H1 (cell line): Measurements from ENCODE around the gene STAM. TPM values are rescaled to one million over a fixed set of nuclear protein-coding genes. Genes with fewer than 3 reads are reported as not detected.

ENCODE experiments used
- CTCF ChIA-PET: fragments of 300-600 bp; sonication (Branson Sonifier 250); formaldehyde crosslinking; loops from one replicate; lab custom pipeline; 2021; ENCODE audit not compliant: partially characterized antibody; lab: Charles Lee
- POLR2A ChIA-PET: fragments of 300-600 bp; sonication (Branson Sonifier 250); formaldehyde crosslinking; loops from one replicate; lab custom pipeline; 2021; ENCODE audit warnings: inconsistent platforms; ENCODE audit not compliant: partially characterized antibody; lab: Charles Lee
- DNase-seq, 2 experiments: peaks; one replicate each; pipeline versions ENCODE4 v3.0.0 to v3.0.0-alpha.2; 2010 to 2022; ENCODE audit warnings: low spot score in 2 of 2, low read depth in 1 of 2, mixed read lengths in 1 of 2
- FAIRE-seq: peaks from 2 replicates; lab custom pipeline; 2011; peaks lifted over from hg19 to GRCh38; lab: Jason Lieb, UNC
- H2AFZ ChIP-seq: 2 replicates; pipeline ENCODE4 v1.8.1; 2012; ENCODE audit warnings: low read length, inconsistent platforms
- H2AK5ac ChIP-seq: 2 replicates; pipeline ENCODE4 v1.6.1; 2013; ENCODE audit warnings: low read depth, low read length
- H2BK120ac ChIP-seq: replicated peaks from 2 replicates; pipeline ENCODE3; 2013; ENCODE audit warnings: low read depth, low read length, inconsistent platforms
- H2BK12ac ChIP-seq: 2 replicates; pipeline ENCODE4 v1.6.1; 2013; ENCODE audit warnings: low read depth, low read length
- H2BK15ac ChIP-seq: 2 replicates; pipeline ENCODE4 v1.6.1; 2013; ENCODE audit warnings: low read length
- H2BK20ac ChIP-seq: 2 replicates; pipeline ENCODE4 v1.6.1; 2013; ENCODE audit warnings: low read length
- H2BK5ac ChIP-seq: 2 replicates; pipeline ENCODE4 v1.6.1; 2013; ENCODE audit warnings: low read depth, low read length
- H3K14ac ChIP-seq: 2 replicates; pipeline ENCODE4 v1.6.1; 2013; ENCODE audit warnings: inconsistent platforms; ENCODE audit not compliant: insufficient read length
- H3K18ac ChIP-seq: 2 replicates; pipeline ENCODE4 v1.6.1; 2013; ENCODE audit warnings: low read length; ENCODE audit errors: extremely low read depth
- H3K23ac ChIP-seq: 2 replicates; pipeline ENCODE4 v1.6.1; 2013; ENCODE audit warnings: inconsistent platforms; ENCODE audit not compliant: insufficient read length
- H3K23me2 ChIP-seq: 2 replicates; pipeline ENCODE4 v1.6.1; 2013; ENCODE audit warnings: low read depth, low read length
- H3K27ac ChIP-seq: 2 replicates; pipeline ENCODE4 v1.6.1; 2011; ENCODE audit warnings: low read depth, low read length, inconsistent platforms
- H3K27me3 ChIP-seq, 4 experiments: replicated peaks in 1 of 4; 1 replicate in 1 of 4; 2 replicates in 3 of 4; pipeline versions ENCODE4 v1.6.1 to v1.8.1; 2011 to 2013; ENCODE audit warnings: low read length in 3 of 4, mild to moderate bottlenecking in 3 of 4, inconsistent platforms in 2 of 4, mixed read lengths in 2 of 4, moderate library complexity in 1 of 4; ENCODE audit not compliant: control insufficient read depth in 3 of 4, insufficient read depth in 3 of 4; ENCODE audit errors: extremely low read depth in 1 of 4
- H3K36me3 ChIP-seq, 4 experiments: 2 replicates each; pipeline versions ENCODE4 v1.6.1 to v1.8.1; 2011 to 2013; ENCODE audit warnings: mild to moderate bottlenecking in 4 of 4, low read length in 3 of 4, moderate library complexity in 2 of 4, control low read depth in 1 of 4, inconsistent platforms in 1 of 4; ENCODE audit not compliant: insufficient read depth in 4 of 4, control insufficient read depth in 2 of 4
- H3K4ac ChIP-seq: replicated peaks from 2 replicates; pipeline ENCODE3; 2013; ENCODE audit warnings: low read length, low read depth, mixed read lengths, inconsistent platforms; ENCODE audit not compliant: insufficient read length
- H3K4me1 ChIP-seq, 4 experiments: replicated peaks in 1 of 4; 1 replicate in 1 of 4; 2 replicates in 3 of 4; pipeline versions ENCODE4 v1.6.1 to v1.8.1; 2011 to 2013; ENCODE audit warnings: low read length in 3 of 4, inconsistent platforms in 2 of 4, mixed read lengths in 1 of 4; ENCODE audit not compliant: insufficient read depth in 4 of 4, control insufficient read depth in 3 of 4
- H3K4me2 ChIP-seq, 2 experiments: 2 replicates each; pipeline versions ENCODE4 v1.6.1 to v1.8.1; 2011 to 2013; ENCODE audit warnings: low read depth in 2 of 2, low read length in 2 of 2, control low read depth in 1 of 2, inconsistent platforms in 1 of 2, mild to moderate bottlenecking in 1 of 2; ENCODE audit not compliant: insufficient read depth in 1 of 2
- H3K4me3 ChIP-seq, 4 experiments: fragments of 200-600, 300-600 bp in 1 of 4; sonication (generic), shearing (Covaris generic), sonication (Bioruptor Twin) in 1 of 4; 2 replicates each; pipeline versions ENCODE4 v1.5.1 to v1.8.1; 2011 to 2016; ENCODE audit warnings: low read length in 4 of 4, low read depth in 3 of 4, control low read depth in 2 of 4, inconsistent platforms in 2 of 4, mild to moderate bottlenecking in 2 of 4, mixed read lengths in 1 of 4, moderate library complexity in 1 of 4; ENCODE audit not compliant: insufficient read depth in 2 of 4; ENCODE audit errors: extremely low read depth in 1 of 4
- H3K56ac ChIP-seq: replicated peaks from 2 replicates; pipeline ENCODE3; 2013; ENCODE audit warnings: low read depth, mild to moderate bottlenecking, mixed read lengths, low read length, inconsistent platforms; ENCODE audit not compliant: insufficient read length
- H3K79me1 ChIP-seq: 2 replicates; pipeline ENCODE4 v1.6.1; 2013; ENCODE audit warnings: low read depth, low read length, control low read depth
- H3K79me2 ChIP-seq, 2 experiments: 2 replicates each; pipeline versions ENCODE4 v1.6.1 to v1.8.1; 2012 to 2013; ENCODE audit warnings: low read length in 2 of 2, mild to moderate bottlenecking in 2 of 2, inconsistent platforms in 1 of 2; ENCODE audit not compliant: insufficient read depth in 2 of 2, control insufficient read depth in 1 of 2
- H3K9ac ChIP-seq, 4 experiments: replicated peaks in 1 of 4; 1 replicate in 1 of 4; 2 replicates in 3 of 4; pipeline versions ENCODE4 v1.6.1 to v1.8.1; 2011 to 2013; ENCODE audit warnings: low read depth in 3 of 4, low read length in 3 of 4, control low read depth in 2 of 4, mild to moderate bottlenecking in 2 of 4, moderate library complexity in 2 of 4, inconsistent platforms in 1 of 4; ENCODE audit errors: extremely low read depth in 1 of 4
- H3K9me3 ChIP-seq, 2 experiments: 2 replicates each; pipeline versions ENCODE4 v1.6.1 to v1.8.1; 2012 to 2013; ENCODE audit warnings: mild to moderate bottlenecking in 2 of 2, moderate library complexity in 2 of 2, control low read depth in 1 of 2, inconsistent platforms in 1 of 2, low read depth in 1 of 2, low read length in 1 of 2, mixed read lengths in 1 of 2; ENCODE audit not compliant: insufficient read depth in 2 of 2
- H4K20me1 ChIP-seq, 2 experiments: replicated peaks in 1 of 2; 2 replicates each; pipeline versions ENCODE3 to v1.8.1; 2011 to 2013; ENCODE audit warnings: inconsistent platforms in 2 of 2, low read length in 2 of 2, mild to moderate bottlenecking in 1 of 2; ENCODE audit not compliant: insufficient read depth in 2 of 2, control insufficient read depth in 1 of 2
- H4K5ac ChIP-seq: 2 replicates; pipeline ENCODE4 v1.6.1; 2013; ENCODE audit warnings: low read length, low read depth, mixed read lengths, inconsistent platforms; ENCODE audit not compliant: insufficient read length
- H4K8ac ChIP-seq: 2 replicates; pipeline ENCODE4 v1.8.0; 2013; ENCODE audit warnings: mild to moderate bottlenecking, moderate library complexity, low read length, inconsistent platforms; ENCODE audit not compliant: insufficient read depth; ENCODE audit errors: extremely low read depth
- H4K91ac ChIP-seq: replicated peaks from 2 replicates; pipeline ENCODE3; 2013; ENCODE audit warnings: low read length, mixed read lengths, inconsistent platforms; ENCODE audit not compliant: insufficient read length
- SAP30 ChIP-seq: fragments of 300-600 bp; sonication (generic); IDR thresholded peaks from 2 replicates; pipeline ENCODE4 v1.7.1; 2012; ENCODE audit warnings: low read length, moderate library complexity, mild to moderate bottlenecking, inconsistent platforms; ENCODE audit not compliant: insufficient read depth, insufficient replicate concordance
- WGBS, 2 experiments: shearing (Covaris generic) in 1 of 2; methylation state at CpG; one replicate each; pipeline versions ENCODE4 v1.1.6 to v1.1.7; 2013 to 2015; ENCODE audit warnings: low lambda C conversion rate in 2 of 2, mixed read lengths in 2 of 2, inconsistent platforms in 1 of 2, low coverage in 1 of 2, missing lambda C conversion rate in 1 of 2; ENCODE audit not compliant: insufficient replicate concordance in 2 of 2, insufficient coverage in 1 of 2, insufficient read length in 1 of 2; ENCODE audit errors: extremely low coverage in 1 of 2, missing lambda C conversion rate in 1 of 2; 5-methylcytosine and 5-hydroxymethylcytosine counted together
- polyA plus RNA-seq, 7 experiments: library from polyadenylated mRNA; depleted of rRNA in 3 of 7; stranded (reverse) in 5 of 7; unstranded in 2 of 7; fragments of >200 nt in 5 of 7; fragments of 200-250 nt in 2 of 7; gene quantifications; 1 replicate in 5 of 7; 2 replicates in 1 of 7; 4 replicates in 1 of 7; pipeline versions ENCODE4 v1.2.1 to v1.2.3, GENCODE V29; 2011 to 2013; ENCODE audit warnings: missing spikeins in 2 of 7, mixed read lengths in 2 of 7
- total RNA-seq: library from RNA; stranded (reverse); fragmentation: NEBNext Ultra II Directional; extraction: Animal tissue kit (Norgen Biotek cat#: 25700); gene quantifications from 2 replicates; pipeline ENCODE4 v1.2.1, GENCODE V29; 2021

The STAM gene
- total and polyA plus RNA-seq, 2 of the 8 experiments (the other 6 are each of a cell fraction or from before 2014, with no cell fraction given): 22.0 to 27.8 TPM

DNA sequence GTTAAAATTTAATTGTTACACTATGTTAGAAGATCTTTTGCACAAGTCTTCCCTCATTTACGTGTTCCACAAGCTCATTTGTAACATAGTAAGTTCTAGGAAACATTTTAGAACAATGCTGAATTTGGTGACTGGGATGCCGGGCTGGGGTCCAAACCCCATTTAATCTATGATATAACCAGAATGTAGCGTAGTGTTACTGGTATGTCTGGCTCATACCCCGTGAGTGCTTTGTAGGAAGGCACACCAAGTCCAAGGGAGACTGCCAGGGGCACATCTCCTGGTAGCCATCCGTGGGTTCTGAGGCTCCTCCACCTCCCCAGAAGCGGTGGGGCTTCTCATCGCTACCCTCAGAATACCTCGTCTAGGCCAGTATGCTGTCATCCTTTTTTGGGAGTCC is 86.7 kb downstream of the STAM start:
- ChIA-PET POLR2A (no interaction called here), CTCF (interaction anchor here (2.0 kb wide), 1 partner anchor 11 kb away, joined by 9 read pairs; no protein-coding TSS in a partner anchor)
- no peak overlapping the region for H2AFZ ChIP-seq
- no peak overlapping the region for H3K4me2 ChIP-seq
- H2BK12ac ChIP-seq: no peak overlapping the region
- no peak overlapping the region for H4K5ac ChIP-seq
- H3K36me3 ChIP-seq: no peaks in the 10 kb centered on the region
- no peaks in the 10 kb centered on the region for H3K79me2 ChIP-seq
- no peak overlapping the region for H3K18ac ChIP-seq
- no peak overlapping the region for H4K91ac ChIP-seq
- no peaks in the 10 kb centered on the region for H3K4me1 ChIP-seq
- H2AK5ac ChIP-seq: no peak overlapping the region
- H2BK20ac ChIP-seq: no peak overlapping the region
- DNase-seq: no peak
- H3K56ac ChIP-seq: no peak overlapping the region
- H3K79me1 ChIP-seq: no peaks in the 10 kb centered on the region
- H3K9ac ChIP-seq: no peak overlapping the region
- H4K20me1 ChIP-seq: no peaks in the 10 kb centered on the region
- no peak overlapping the region for H3K23ac ChIP-seq
- no peaks in the 10 kb centered on the region for H3K23me2 ChIP-seq
- FAIRE-seq: no peak
- H2BK120ac ChIP-seq: no peak overlapping the region
- no peaks in the 10 kb centered on the region for H3K9me3 ChIP-seq
- H3K4ac ChIP-seq: no peak overlapping the region
- no peak overlapping the region for H2BK15ac ChIP-seq
- WGBS, 2 experiments: 90% methylated on average over 8 of the region's 8 CpGs; no CpG with 5 or more reads in 1 of the 2 experiments
- no peak overlapping the region for H2BK5ac ChIP-seq
- no peak overlapping the region for H3K27ac ChIP-seq
- H3K14ac ChIP-seq: no peak overlapping the region
- TF ChIP-seq SAP30: no peak
- TF ChIP-seq, all 59 proteins: peak for 0
- no peaks in the 10 kb centered on the region for H3K27me3 ChIP-seq
- no peak overlapping the region for H3K4me3 ChIP-seq
- H4K8ac ChIP-seq: no peak overlapping the region
